K562 (cell line): Measurements from ENCODE around the gene GRIK1. TPM values are rescaled to one million over a fixed set of nuclear protein-coding genes. Genes with fewer than 3 reads are reported as not detected.

Experiments used
- ATAC-seq: fragments of 200-7000 bp; cut with Tn5 transposase; 3 replicates; pipeline ENCODE4 v1.9.1; 2020; ENCODE audit warnings: moderate library complexity
- BruUV-seq: library from RNA; stranded (reverse); fragments of 400-500 nt; replicated peaks from 2 replicates; lab custom pipeline; 2021; lab: Mats Ljungman, UMichigan
- CTCF ChIA-PET: fragments of 300-600 bp; formaldehyde crosslinking; extraction: SDS; loops from one replicate; lab custom pipeline; 2021; ENCODE audit warnings: low intra/inter-chr PET ratio; lab: Yijun Ruan, JAX
- POLR2A ChIA-PET: fragments of 300-600, 350-650 bp; sonication (Branson Sonifier 250); formaldehyde crosslinking; extraction: SDS; loops from one replicate; lab custom pipeline; 2021; ENCODE audit warnings: antibody characterized with exemption, inconsistent platforms; lab: Yijun Ruan, JAX
- DNase-seq, 4 experiments: peaks; one replicate each; pipeline versions ENCODE4 v3.0.0 to v3.0.0-alpha.2; 2011 to 2018; ENCODE audit warnings: low spot score in 3 of 4, mixed read lengths in 3 of 4; ENCODE audit errors: extremely low read depth in 1 of 4
- FAIRE-seq: peaks from 2 replicates; lab custom pipeline; 2011; peaks lifted over from hg19 to GRCh38; lab: Jason Lieb, UNC
- H2AFZ ChIP-seq: 2 replicates; pipeline ENCODE4 v1.6.0; 2011; ENCODE audit warnings: low read depth, low read length, control low read depth, inconsistent platforms
- H3K27ac ChIP-seq: fragments of 200-600 bp; 3 replicates; pipeline ENCODE4 v1.8.0; 2011; ENCODE audit warnings: low read depth, mild to moderate bottlenecking, control low read depth, inconsistent platforms, low read length, moderate library complexity, mixed read lengths; ENCODE audit errors: extremely low read depth
- H3K27me3 ChIP-seq, 2 experiments: fragments of 300-600 bp in 1 of 2; 2 replicates in 1 of 2; 3 replicates in 1 of 2; pipeline versions ENCODE4 v1.6.0 to v1.8.0; 2011; ENCODE audit warnings: inconsistent platforms in 2 of 2, low read length in 2 of 2, mild to moderate bottlenecking in 1 of 2, mixed read lengths in 1 of 2, moderate library complexity in 1 of 2; ENCODE audit not compliant: control insufficient read depth in 2 of 2, insufficient read depth in 2 of 2
- H3K36me3 ChIP-seq: fragments of 300-600 bp; 3 replicates; pipeline ENCODE4 v1.8.0; 2011; ENCODE audit warnings: mild to moderate bottlenecking, low read length, inconsistent platforms; ENCODE audit not compliant: control insufficient read depth, insufficient read depth
- H3K4me1 ChIP-seq, 2 experiments: fragments of 200-600 bp in 1 of 2; replicated peaks in 1 of 2; 2 replicates in 1 of 2; 3 replicates in 1 of 2; pipeline versions ENCODE4 v1.5.1 to v1.8.0; 2011; ENCODE audit warnings: inconsistent platforms in 2 of 2, low read length in 2 of 2, mild to moderate bottlenecking in 1 of 2, mixed read lengths in 1 of 2, moderate library complexity in 1 of 2; ENCODE audit not compliant: control insufficient read depth in 2 of 2, insufficient read depth in 2 of 2
- H3K4me2 ChIP-seq: 2 replicates; pipeline ENCODE4 v1.6.1; 2011; ENCODE audit warnings: low read length, control low read depth, inconsistent platforms, mixed read lengths; ENCODE audit not compliant: insufficient read depth
- H3K4me3 ChIP-seq: fragments of 200-600 bp; sonication (generic), shearing (Covaris generic); 2 replicates; pipeline ENCODE4 v1.5.1; 2016; ENCODE audit warnings: control low read depth, inconsistent platforms
- H3K79me2 ChIP-seq: fragments of 200-600 bp; 3 replicates; pipeline ENCODE4 v1.8.0; 2011; ENCODE audit warnings: low read length, inconsistent platforms; ENCODE audit not compliant: control insufficient read depth, insufficient read depth
- H3K9ac ChIP-seq, 2 experiments: 2 replicates each; pipeline versions ENCODE4 v1.6.0 to v1.6.1; 2011; ENCODE audit warnings: low read depth in 2 of 2, low read length in 2 of 2, control low read depth in 1 of 2, inconsistent platforms in 1 of 2, mild to moderate bottlenecking in 1 of 2, mixed read lengths in 1 of 2; ENCODE audit not compliant: insufficient read depth in 1 of 2
- H3K9me1 ChIP-seq: one replicate; pipeline ENCODE4 v1.6.0; 2011; ENCODE audit warnings: inconsistent platforms, mild to moderate bottlenecking, low read length, moderate library complexity; ENCODE audit not compliant: control insufficient read depth, insufficient read depth
- H3K9me3 ChIP-seq: replicated peaks from 2 replicates; pipeline ENCODE4 v1.5.1; 2011; ENCODE audit warnings: low read depth, low read length, inconsistent platforms; ENCODE audit not compliant: control insufficient read depth, insufficient read depth
- H4K20me1 ChIP-seq: replicated peaks from 2 replicates; pipeline ENCODE4 v1.6.1; 2011; ENCODE audit warnings: low read length, inconsistent platforms, mixed read lengths; ENCODE audit not compliant: control insufficient read depth, insufficient read depth
- MEIS2 ChIP-seq: fragments of 450-650 bp; IDR thresholded peaks from 2 replicates; pipeline ENCODE4 v1.6.1; 2014; ENCODE audit warnings: mild to moderate bottlenecking; ENCODE audit not compliant: partially characterized antibody
- PBX2 ChIP-seq, 2 experiments: IDR thresholded peaks in 1 of 2; conservative IDR thresholded peaks in 1 of 2; 2 replicates each; pipeline ENCODE4 v1.6.1; 2016; ENCODE audit warnings: low read depth in 2 of 2, mild to moderate bottlenecking in 1 of 2, missing compliant biosample characterization in 1 of 2, missing genetic modification characterization in 1 of 2, moderate library complexity in 1 of 2
- SRSF3 ChIP-seq: fragments of 200-400 bp; formaldehyde crosslinking; IDR thresholded peaks from 2 replicates; pipeline ENCODE4 v1.6.1; 2016; ENCODE audit warnings: mild to moderate bottlenecking, low read length, moderate library complexity; ENCODE audit not compliant: insufficient read depth
- WGBS: fragments of 100-300 bp; shearing (Covaris generic); methylation state at CpG from one replicate; pipeline ENCODE4 v1.1.6; 2016; ENCODE audit warnings: low coverage, mixed read lengths; ENCODE audit not compliant: insufficient coverage; ENCODE audit errors: missing lambda C conversion rate; 5-methylcytosine and 5-hydroxymethylcytosine counted together
- in situ Hi-C: fragments of 300-500 bp; cut with MboI; formaldehyde crosslinking; loops from 4 replicates; pipeline ENCODE4 v1.15.0; 2018; ENCODE audit warnings: inconsistent platforms, mixed read lengths
- intact Hi-C: fragments of 100-400 bp; cut with micrococcal nuclease; formaldehyde crosslinking; loops from 2 replicates; pipeline ENCODE4 v1.14.2; 2022
- polyA plus RNA-seq, 8 experiments: library from polyadenylated mRNA; depleted of rRNA in 4 of 8; stranded (reverse) in 5 of 8; unstranded in 3 of 8; fragments of >200 nt; fragmentation: Nextera tagmentation in 2 of 8; fragmentation: Illumina TruSeq in 1 of 8; extraction: Ambion mirVana in 2 of 8; extraction: Trizol in 1 of 8; gene quantifications; 2 replicates each; pipeline versions ENCODE4 v1.2.1 to v1.2.3, GENCODE V29; 2011 to 2014; ENCODE audit warnings: inconsistent platforms in 1 of 8, missing spikeins in 1 of 8
- total RNA-seq, 7 experiments: library from RNA; depleted of rRNA in 6 of 7; stranded (reverse); fragments of >200 nt in 6 of 7; fragmentation: Illumina TruSeq in 2 of 7; extraction: Trizol in 2 of 7; gene quantifications; 2 replicates each; pipeline versions ENCODE4 v1.2.1 to v1.2.3, GENCODE V29; 2011 to 2021; ENCODE audit warnings: low replicate concordance in 1 of 7

GRIK1 gene
- total and polyA plus RNA-seq, 9 of the 15 experiments (the other 6 are each of a cell fraction or from before 2014, with no cell fraction given): 0.17 to 2.8 (median 0.53) TPM

DNA sequence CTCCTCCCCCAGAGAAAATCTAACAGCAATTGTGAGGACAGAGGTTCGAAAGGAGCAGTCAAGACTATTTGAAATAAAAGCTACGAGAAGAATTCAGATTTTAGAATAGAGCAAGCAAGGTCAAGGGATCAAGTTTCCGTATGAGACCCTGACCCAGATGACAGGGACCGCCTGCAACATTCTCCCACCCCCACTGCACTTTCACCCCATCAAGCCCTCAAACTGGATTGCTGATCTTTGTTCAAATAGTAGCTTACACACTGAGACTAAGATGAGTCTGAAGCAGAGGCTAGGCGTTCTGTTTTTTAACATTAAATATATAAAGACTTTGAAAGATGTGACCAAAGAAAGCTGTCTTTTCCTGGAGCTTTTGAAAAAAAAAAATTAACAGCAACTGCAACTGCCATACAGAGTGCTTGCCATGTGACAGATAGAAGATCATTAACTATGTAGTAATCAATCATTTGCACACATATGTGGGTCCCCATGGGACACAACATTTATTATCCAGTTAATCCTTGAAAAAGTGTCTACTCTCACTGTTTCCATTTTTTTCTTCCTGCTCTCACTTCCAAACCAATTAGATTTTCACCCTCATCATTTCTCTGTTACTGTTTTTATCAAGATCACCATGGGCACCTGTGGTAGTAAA, 120.0 kb downstream of the GRIK1 start:
- in situ Hi-C loops: no loop called here
- ATAC-seq (no peak), FAIRE-seq (no peak), DNase-seq (no peak)
- Histone ChIP-seq H3K27me3 (no peaks in the 10 kb centered on the region), H3K9me3 (no peaks in the 10 kb centered on the region), H3K9ac (no peak overlapping the region), H3K4me3 (no peak overlapping the region), H3K4me2 (no peak overlapping the region), H3K36me3 (no peaks in the 10 kb centered on the region), H3K9me1 (no peaks in the 10 kb centered on the region), H3K4me1 (no peaks in the 10 kb centered on the region), H3K79me2 (no peaks in the 10 kb centered on the region), H3K27ac (no peak overlapping the region), H4K20me1 (no peaks in the 10 kb centered on the region), H2AFZ (no peak overlapping the region)
- TF ChIP-seq SRSF3 (no peak), MEIS2 (peak; percentile 5), PBX2 (CRISPR knock-in tag; IDR thresholded peaks at IDR 0.05; ENCODE audit: low read depth) (no peak), PBX2 (tag; conservative IDR thresholded peaks at IDR 0.05; ENCODE audit: low read depth) (peak; percentile 49; the same call in 1 of the 2 replicates)
- ChIA-PET CTCF (no interaction called here), POLR2A (interaction anchor here (0.9 to 1.1 kb wide), 2 partner anchors 9 to 10 kb away, joined by 3 read pairs; no protein-coding TSS in a partner anchor)
- intact Hi-C loops: no loop called here
- WGBS: 18% methylated on average over 5 of the region's 5 CpGs
- no TSS peak for BruUV-seq
